Activated T-cell treated with anti-CD3 and anti-CD28 coated beads, Interleukin-2, amount 50 U/mL, for 72 hours (primary cell): ENCODE measurements around the gene EIF1AX. TPM values are rescaled to one million over a fixed set of nuclear protein-coding genes. Genes with fewer than 3 reads are reported as not detected.
"Not testable (repeated sequence)": the region's sequence is repeated elsewhere in the genome, so short reads cannot be mapped to it uniquely, and the experiment has no call there.

Source experiments
- ATAC-seq, 2 donors: fragments of 150-1000 bp; cut with Tn5 transposase; replicated peaks in 1 of 2; 2 replicates each; pipeline ENCODE4 v1.10.0; 2021; ENCODE audit warnings: moderate library complexity in 2 of 2, mild to moderate bottlenecking in 1 of 2
- DNase-seq, 2 donors: peaks; one replicate each; pipeline ENCODE4 v3.0.0; 2021 to 2022; ENCODE audit warnings: mixed read lengths in 1 of 2
- H3K27ac Mint-ChIP-seq: one replicate; pipeline ENCODE4 v1.8.0; 2022; ENCODE audit warnings: mild to moderate bottlenecking, moderate library complexity, mixed read lengths
- H3K27me3 Mint-ChIP-seq: one replicate; pipeline ENCODE4 v1.8.0; 2022; ENCODE audit warnings: low read depth, mixed read lengths
- H3K36me3 Mint-ChIP-seq, 2 donors: one replicate each; pipeline ENCODE4 v1.8.0; 2022; ENCODE audit warnings: mixed read lengths in 2 of 2, mild to moderate bottlenecking in 1 of 2; ENCODE audit not compliant: insufficient read depth in 2 of 2
- H3K4me1 Mint-ChIP-seq: one replicate; pipeline ENCODE4 v1.8.0; 2022; ENCODE audit warnings: low read depth, mixed read lengths
- H3K4me3 Mint-ChIP-seq, 2 donors: one replicate each; pipeline ENCODE4 v1.8.0; 2022; ENCODE audit warnings: mild to moderate bottlenecking in 2 of 2, mixed read lengths in 2 of 2, moderate library complexity in 2 of 2
- H3K9me3 Mint-ChIP-seq, 2 donors: one replicate each; pipeline ENCODE4 v1.8.0; 2022; ENCODE audit warnings: mixed read lengths in 2 of 2
- total RNA-seq, 2 donors: library from RNA; stranded (reverse); gene quantifications; one replicate each; pipeline ENCODE4 v1.2.3, GENCODE V29; 2022

Gene EIF1AX
- total RNA-seq, 2 donors from 2014 or later: 66.1 to 117 TPM

DNA sequence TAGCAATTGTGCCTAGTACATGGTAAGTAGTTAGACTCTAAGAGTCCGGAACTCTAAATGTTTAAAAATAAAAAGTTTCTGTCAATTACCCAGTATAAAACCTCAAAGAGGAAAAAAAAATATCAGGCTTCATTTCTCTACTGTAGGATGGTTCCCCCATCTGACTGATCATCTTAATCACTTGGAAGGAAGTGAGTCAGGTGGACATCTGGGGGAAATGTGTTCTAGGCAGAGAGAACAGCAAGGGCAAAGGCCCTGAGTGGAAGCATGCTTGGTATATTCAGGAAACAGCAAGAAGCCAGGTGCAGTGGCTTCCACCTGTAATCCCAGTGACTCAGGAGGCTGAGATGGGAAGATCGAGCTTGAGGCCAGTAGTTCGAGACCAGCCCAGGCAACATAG is 2.9 kb upstream of the EIF1AX start:
- Mint-ChIP-seq H3K27ac (peak overlapping the region; percentile 9), H3K4me1 (peaks cover 41% of the 10 kb centered on the region)
- DNase-seq: peak in 1 of 2 donors; percentile 16

DNA sequence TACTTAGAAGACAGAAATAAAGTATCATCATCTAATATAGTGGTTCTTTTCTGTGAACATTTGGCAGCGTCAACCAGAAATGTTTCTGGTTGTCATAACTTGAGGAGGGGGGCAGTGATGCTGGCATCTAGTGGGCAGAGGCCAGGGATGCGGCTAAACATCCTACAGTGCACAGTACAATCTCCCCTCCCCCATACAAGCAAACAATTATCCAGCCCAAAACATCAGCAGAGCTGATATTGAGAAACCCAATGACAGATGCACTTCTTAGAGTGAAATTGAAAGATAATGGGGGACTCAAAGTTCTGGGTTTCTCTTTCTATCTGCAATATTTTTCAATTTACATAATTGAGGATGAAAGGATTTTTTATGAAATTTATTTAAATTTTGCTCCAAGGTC is 1.9 kb upstream of the EIF1AX start:
- Mint-ChIP-seq H3K9me3 (no peaks in the 10 kb centered on the region), H3K4me1 (peaks cover 50% of the 10 kb centered on the region), H3K4me3 (no peak overlapping the region), H3K36me3 (peaks cover 3 to 19% of the 10 kb centered on the region in 2 donors), H3K27me3 (peaks cover 5% of the 10 kb centered on the region), H3K27ac (no peak overlapping the region)
- ATAC-seq: no peak
- DNase-seq: no peak

More for the DNA sequence above, 2.9 kb upstream of the EIF1AX start:
- peaks cover 0 to 10% of the 10 kb centered on the region in 2 donors for H3K36me3 Mint-ChIP-seq
- H3K27me3 Mint-ChIP-seq: peaks cover 5% of the 10 kb centered on the region
- no peaks in the 10 kb centered on the region for H3K9me3 Mint-ChIP-seq
- H3K4me3 Mint-ChIP-seq: no peak overlapping the region
- peak in 1 of 2 donors; percentile 25 for ATAC-seq

DNA sequence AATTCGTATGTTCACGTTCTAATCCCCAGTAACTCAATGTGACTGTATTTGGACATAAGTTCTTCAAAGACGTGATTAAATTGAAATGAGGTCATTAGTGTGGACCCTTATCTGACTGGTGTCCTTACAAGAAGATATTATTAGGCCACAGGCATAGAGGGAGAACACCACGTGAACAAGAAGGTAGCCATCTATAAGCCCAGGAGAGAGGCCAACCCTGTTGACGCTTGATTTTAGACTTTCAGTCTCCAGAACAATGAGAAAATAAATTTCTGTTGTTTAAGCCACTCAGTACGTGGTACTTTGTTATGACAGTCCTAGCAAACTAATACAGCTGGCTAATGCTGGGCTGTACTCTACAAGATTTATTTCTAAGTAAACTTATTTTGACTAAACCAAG is 1.5 kb upstream of the EIF1AX start:
- no peak for DNase-seq
- Mint-ChIP-seq H3K36me3 (peaks cover 3 to 19% of the 10 kb centered on the region in 2 donors), H3K9me3 (no peaks in the 10 kb centered on the region), H3K27ac (peak overlapping the region; percentile 50), H3K4me1 (peaks cover 53% of the 10 kb centered on the region), H3K27me3 (peaks cover 3% of the 10 kb centered on the region), H3K4me3 (peak overlapping the region; percentile 51 to 71)
- ATAC-seq: no peak

DNA sequence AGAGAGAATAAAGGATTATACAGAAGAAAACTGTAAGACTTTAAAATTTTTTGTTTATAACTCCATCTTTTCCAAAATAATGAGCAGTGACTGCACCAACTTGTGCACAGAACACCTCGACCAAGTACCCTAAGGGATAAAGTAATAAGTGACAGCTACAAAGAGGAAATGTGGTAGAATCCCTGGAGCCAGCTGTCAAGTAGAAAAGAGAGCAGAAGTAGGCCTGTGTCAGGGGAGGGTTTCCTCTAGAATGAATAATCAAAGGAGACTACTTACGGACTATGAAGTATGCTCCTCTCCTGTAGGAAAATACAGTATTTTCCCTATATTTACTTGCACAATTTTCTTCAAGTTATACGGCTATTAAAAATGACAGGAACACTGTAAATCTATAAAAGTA is 1.2 kb downstream of the EIF1AX start:
- ATAC-seq (no peak), DNase-seq (no peak)
- Mint-ChIP-seq H3K4me3 (peak overlapping the region; percentile 91 to 95), H3K27me3 (no peaks in the 10 kb centered on the region), H3K36me3 (peaks cover 5 to 33% of the 10 kb centered on the region in 2 donors), H3K9me3 (no peaks in the 10 kb centered on the region), H3K27ac (peak overlapping the region; percentile 88), H3K4me1 (peaks cover 71% of the 10 kb centered on the region)

DNA sequence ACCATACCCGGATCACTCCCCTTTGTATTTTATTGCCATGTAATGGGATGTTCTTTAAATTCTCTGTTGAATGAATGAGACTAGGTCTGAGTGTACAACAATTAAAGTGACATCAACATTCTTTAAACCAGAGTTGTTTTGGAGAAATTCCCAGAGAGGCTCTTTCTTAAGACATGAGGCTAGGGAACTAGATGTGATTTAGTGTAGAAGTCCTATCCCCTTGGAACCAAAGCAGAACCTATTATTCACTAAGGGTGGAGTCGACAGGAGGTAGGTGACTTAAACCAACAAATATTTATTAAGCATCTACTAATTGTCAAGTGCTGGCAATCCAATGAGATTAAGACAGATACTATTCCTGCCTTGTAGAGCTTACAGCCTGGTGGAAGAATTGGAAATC is 1.7 kb downstream of the EIF1AX start:
- Mint-ChIP-seq H3K9me3 (no peaks in the 10 kb centered on the region), H3K36me3 (peaks cover 5 to 36% of the 10 kb centered on the region in 2 donors), H3K27me3 (no peaks in the 10 kb centered on the region), H3K4me3 (peak overlapping the region; percentile 91 to 95), H3K27ac (peak overlapping the region; percentile 88), H3K4me1 (peaks cover 71% of the 10 kb centered on the region)
- ATAC-seq (no peak), DNase-seq (no peak)

DNA sequence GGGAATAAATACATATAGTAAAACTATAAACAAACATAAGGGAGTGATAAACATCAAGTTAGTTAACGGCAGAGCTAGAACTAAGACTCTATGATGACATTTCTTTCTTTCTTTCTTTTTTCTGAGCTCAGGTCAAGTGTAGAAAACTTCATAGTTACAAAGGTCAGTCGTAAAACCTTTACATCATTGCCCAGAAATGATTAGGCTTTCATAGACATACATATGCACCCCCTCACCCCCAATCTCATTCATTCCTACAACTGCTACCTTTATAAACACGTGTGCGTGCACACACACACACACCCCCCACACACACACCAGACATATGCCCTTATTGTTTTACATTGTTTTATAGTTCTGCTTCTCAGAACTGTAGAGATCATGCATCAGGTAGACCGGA is 5.7 kb downstream of the EIF1AX start:
- Mint-ChIP-seq H3K36me3 (peaks cover 5 to 52% of the 10 kb centered on the region in 2 donors), H3K27ac (peak overlapping the region; percentile 91), H3K9me3 (no peaks in the 10 kb centered on the region), H3K27me3 (no peaks in the 10 kb centered on the region), H3K4me3 (no peak overlapping the region), H3K4me1 (peaks cover 56% of the 10 kb centered on the region)
- DNase-seq (no peak), ATAC-seq (no peak)

DNA sequence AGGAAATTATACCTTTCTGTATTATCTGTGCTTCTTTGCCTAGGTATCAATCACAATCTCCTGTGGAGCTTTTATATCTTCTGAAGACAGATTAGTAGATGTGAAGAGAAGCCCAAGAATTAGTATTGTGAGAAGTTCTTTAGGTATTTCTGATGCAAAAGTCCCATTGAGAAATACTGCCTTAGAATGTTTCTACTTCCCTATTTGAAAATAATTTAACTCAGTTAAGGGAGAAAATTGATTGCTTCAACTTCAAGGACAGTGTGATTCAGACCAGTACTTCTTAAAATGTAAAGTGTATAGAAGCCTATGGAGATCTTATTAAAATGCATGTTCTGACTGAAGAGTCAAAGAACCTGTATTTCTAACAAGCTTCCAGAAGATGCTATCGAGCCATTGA is 9.0 kb downstream of the EIF1AX start:
- DNase-seq (no peak), ATAC-seq (no peak)
- H3K36me3 Mint-ChIP-seq: peaks cover 3 to 45% of the 10 kb centered on the region in 2 donors
- no peaks in the 10 kb centered on the region for H3K9me3 Mint-ChIP-seq
- H3K4me3 Mint-ChIP-seq: no peak overlapping the region
- H3K27me3 Mint-ChIP-seq: no peaks in the 10 kb centered on the region
- H3K27ac Mint-ChIP-seq: peak overlapping the region; percentile 57
- H3K4me1 Mint-ChIP-seq: peaks cover 33% of the 10 kb centered on the region

DNA sequence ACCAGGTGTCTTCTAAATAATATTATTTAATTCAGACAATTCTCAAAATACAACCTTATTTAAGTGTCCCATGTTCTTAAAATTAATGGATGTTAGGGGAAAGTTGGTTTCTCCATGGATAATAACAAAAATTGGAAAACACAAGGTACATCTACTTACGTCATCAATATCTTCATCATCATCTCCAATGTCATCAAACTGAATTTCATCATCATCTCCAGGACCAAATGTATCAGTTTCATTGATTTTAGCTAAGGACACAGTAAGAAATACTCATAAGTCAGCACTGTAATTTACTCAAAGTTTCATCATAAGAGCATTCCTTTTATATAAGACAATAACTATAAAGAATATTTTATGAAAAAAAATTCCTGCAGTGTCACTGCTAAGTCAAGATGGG is 11.3 kb downstream of the EIF1AX start:
- DNase-seq: no peak
- ATAC-seq: no peak
- no peak overlapping the region for H3K27ac Mint-ChIP-seq
- H3K4me1 Mint-ChIP-seq: peaks cover 10% of the 10 kb centered on the region
- H3K9me3 Mint-ChIP-seq: no peaks in the 10 kb centered on the region
- H3K27me3 Mint-ChIP-seq: no peaks in the 10 kb centered on the region
- H3K36me3 Mint-ChIP-seq: peaks cover 0 to 31% of the 10 kb centered on the region in 2 donors
- H3K4me3 Mint-ChIP-seq: no peak overlapping the region

DNA sequence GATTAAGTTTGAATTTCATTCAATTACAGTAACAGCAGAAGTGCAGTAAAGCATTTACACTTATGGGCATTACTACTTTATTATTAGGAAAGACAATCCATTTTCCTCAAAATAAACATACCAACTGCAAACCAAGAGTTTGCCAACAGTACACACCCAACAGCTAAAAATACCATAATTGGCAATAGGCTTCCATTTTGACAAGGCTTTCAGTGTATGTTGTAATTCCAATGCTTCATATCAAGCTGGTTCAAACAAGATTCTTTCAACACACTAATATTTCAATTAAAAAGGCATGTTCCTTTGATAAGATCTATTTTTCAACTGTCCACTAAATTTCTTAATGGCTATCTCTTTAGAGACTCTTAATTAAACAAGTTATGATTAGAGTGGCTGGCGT is 12.1 kb downstream of the EIF1AX start:
- no peak for DNase-seq
- ATAC-seq: no peak
- no peaks in the 10 kb centered on the region for H3K9me3 Mint-ChIP-seq
- no peak overlapping the region for H3K4me3 Mint-ChIP-seq
- peaks cover 9% of the 10 kb centered on the region for H3K4me1 Mint-ChIP-seq
- H3K27me3 Mint-ChIP-seq: no peaks in the 10 kb centered on the region
- no peak overlapping the region for H3K27ac Mint-ChIP-seq
- peaks cover 0 to 28% of the 10 kb centered on the region in 2 donors for H3K36me3 Mint-ChIP-seq

DNA sequence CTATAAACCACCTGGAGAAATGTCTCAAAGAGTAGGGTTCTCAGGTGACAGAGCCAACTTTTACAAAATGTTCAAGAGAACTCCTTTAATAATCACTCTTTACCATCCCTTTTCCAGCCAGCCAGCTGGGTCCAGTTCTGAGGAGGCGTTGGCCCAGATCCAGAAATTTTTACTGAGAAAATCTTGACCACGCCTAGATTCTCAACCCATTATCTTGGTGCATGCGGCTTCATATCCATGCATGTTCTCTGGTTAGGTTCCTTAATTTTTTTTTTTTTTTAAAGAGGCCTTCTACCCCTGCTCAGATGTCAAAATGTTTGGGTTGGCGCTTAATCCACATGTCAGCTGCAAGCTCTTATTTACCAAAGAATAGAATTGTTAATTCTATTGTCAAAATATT is 13.0 kb downstream of the EIF1AX start:
- Mint-ChIP-seq H3K36me3 (peaks cover 0 to 24% of the 10 kb centered on the region in 2 donors), H3K27me3 (no peaks in the 10 kb centered on the region), H3K27ac (no peak overlapping the region), H3K4me1 (peaks cover 9% of the 10 kb centered on the region), H3K9me3 (no peaks in the 10 kb centered on the region), H3K4me3 (no peak overlapping the region)
- ATAC-seq (no peak), DNase-seq (no peak)

DNA sequence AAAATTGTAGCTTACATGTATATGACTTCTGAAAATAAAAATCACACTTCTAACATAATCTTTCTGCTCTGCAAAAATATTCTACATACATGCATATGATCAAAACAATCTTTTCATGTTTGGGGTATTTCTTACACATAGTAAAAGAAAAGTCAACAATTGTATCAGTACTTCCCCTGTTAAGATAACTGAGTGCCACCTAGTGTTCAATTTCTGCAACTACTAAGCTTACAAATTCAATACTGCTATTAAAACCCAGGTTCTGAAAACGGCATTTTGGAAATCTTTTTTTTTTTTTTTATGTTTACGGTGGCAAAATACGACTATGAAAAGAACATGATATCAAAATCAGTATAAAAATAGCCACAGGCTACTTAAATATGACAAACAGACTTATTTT is 14.2 kb downstream of the EIF1AX start:
- not testable (repeated sequence) for DNase-seq, H3K9me3 Mint-ChIP-seq, H3K4me3 Mint-ChIP-seq, H3K4me1 Mint-ChIP-seq, H3K27ac Mint-ChIP-seq, H3K27me3 Mint-ChIP-seq
- ATAC-seq: peak; percentile 50 to 51
- H3K36me3 Mint-ChIP-seq: peaks cover 0 to 15% of the 10 kb centered on the region in 2 donors

DNA sequence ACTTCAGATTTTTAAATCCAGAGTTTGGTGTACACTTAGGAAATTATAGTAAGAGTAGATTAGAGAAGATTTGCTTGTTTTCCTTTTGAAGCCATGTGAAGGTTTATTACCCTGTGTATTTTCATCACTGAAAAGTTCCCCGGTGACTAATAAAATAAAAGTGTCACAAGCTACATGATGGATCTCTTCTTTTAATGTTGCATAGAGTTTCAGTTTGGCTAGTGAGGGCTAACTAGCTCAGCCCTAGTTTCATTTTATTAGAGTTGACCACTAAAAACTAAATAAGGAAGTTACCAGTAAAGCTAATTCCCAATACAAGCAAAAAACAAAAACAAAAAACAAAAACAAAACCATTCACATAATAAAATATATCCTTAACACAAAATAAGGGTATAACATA is 14.8 kb downstream of the EIF1AX start:
- not testable (repeated sequence) for ATAC-seq
- H3K36me3 Mint-ChIP-seq: peaks cover 0 to 12% of the 10 kb centered on the region in 2 donors

DNA sequence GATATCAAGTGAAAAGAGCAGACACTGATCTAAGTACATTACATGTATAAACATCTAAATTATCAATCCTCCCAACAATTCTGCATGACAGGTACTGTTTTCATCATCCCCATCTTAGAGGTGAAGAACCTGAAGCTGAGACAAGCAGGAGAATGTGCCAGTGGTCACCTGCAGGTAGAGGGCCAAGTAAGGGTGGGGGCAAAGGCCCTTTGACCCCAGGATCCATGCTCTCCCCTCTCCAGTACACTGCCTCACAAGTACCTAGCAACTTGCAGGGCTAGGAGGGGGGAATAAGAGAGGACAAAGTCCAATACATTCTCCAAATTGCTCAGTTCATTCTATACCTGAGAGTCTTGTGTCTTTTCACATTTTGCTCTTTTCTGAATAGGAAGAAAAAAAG is 16.7 kb downstream of the EIF1AX start:
- Mint-ChIP-seq H3K36me3 (peaks cover 0 to 10% of the 10 kb centered on the region in 2 donors), H3K4me1 (no peaks in the 10 kb centered on the region), H3K9me3 (no peaks in the 10 kb centered on the region), H3K27me3 (no peaks in the 10 kb centered on the region), H3K4me3 (no peak overlapping the region), H3K27ac (no peak overlapping the region)
- DNase-seq: no peak
- ATAC-seq: no peak

More for the DNA sequence above, 14.8 kb downstream of the EIF1AX start:
- H3K9me3 Mint-ChIP-seq, H3K4me1 Mint-ChIP-seq, H3K4me3 Mint-ChIP-seq, H3K27ac Mint-ChIP-seq, H3K27me3 Mint-ChIP-seq, DNase-seq: not testable (repeated sequence)

DNA sequence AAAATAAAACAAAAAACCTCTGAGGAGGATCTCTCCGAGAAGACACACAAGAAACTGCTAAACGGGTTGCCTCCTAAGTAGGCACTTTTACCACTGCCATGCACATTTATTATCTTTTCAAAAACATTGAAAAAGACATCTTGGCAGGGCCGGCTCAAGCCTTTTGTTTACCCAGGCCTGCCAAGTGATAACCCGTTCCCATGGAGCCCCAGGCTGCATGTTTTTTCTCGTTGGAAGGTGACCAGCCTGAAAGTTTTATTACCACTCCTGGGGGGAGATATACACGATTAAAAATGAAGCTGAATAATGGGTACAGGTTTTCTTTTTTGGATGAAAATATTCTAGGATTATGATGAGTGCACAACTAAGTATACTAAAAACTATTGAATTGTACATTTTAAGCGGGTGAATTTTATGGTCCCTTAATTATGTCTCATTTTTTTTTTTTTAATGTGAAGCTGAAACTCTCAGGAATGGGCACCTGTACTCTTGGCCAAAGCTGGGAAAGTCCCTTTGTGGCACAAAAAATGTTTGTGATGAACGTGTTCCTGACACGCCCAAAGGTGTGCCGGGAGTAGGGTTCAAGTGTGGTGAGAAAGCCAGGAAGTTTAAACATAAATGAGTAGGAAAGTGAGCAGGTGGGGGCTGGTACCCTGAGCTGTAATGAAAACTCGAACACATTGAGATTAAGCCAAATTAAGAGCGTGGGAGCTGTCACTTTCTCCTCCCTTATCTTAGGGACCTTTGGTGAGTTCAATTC is 23.4 kb downstream of the EIF1AX start:
- peaks cover 27% of the 10 kb centered on the region for H3K27me3 Mint-ChIP-seq
- H3K9me3 Mint-ChIP-seq: no peaks in the 10 kb centered on the region
- peaks cover 19% of the 10 kb centered on the region for H3K4me1 Mint-ChIP-seq
- ATAC-seq: no peak
- no peak overlapping the region for H3K27ac Mint-ChIP-seq
- no peak overlapping the region for H3K4me3 Mint-ChIP-seq
- no peak for DNase-seq
- H3K36me3 Mint-ChIP-seq: peaks cover 0 to 2% of the 10 kb centered on the region in 2 donors
